BLaER1 treated with 17β-estradiol and CSF1 and Interleukin-3, amounts not matched to agents 10 nM and 100 nM (cell line): ENCODE results near the gene LONRF3.

Experiments used
- H3K27ac ChIP-seq, 11 experiments: shearing (Covaris generic); formaldehyde crosslinking; 2 replicates each; pipeline ENCODE4 v1.8.1; 2022
- H3K27me3 ChIP-seq, 11 experiments: shearing (Covaris generic); formaldehyde crosslinking; 2 replicates each; pipeline ENCODE4 v1.8.1; 2022
- H3K36me3 ChIP-seq, 11 experiments: shearing (Covaris generic); formaldehyde crosslinking; 2 replicates each; pipeline ENCODE4 v1.8.1; 2022
- H3K4me1 ChIP-seq, 10 experiments: shearing (Covaris generic); formaldehyde crosslinking; 2 replicates each; pipeline ENCODE4 v1.8.1; 2022
- H3K4me2 ChIP-seq, 11 experiments: shearing (Covaris generic); formaldehyde crosslinking; 2 replicates each; pipeline ENCODE4 v1.8.1; 2022
- H3K4me3 ChIP-seq, 10 experiments: shearing (Covaris generic); formaldehyde crosslinking; 2 replicates each; pipeline ENCODE4 v1.8.1; 2022
- H3K9ac ChIP-seq, 11 experiments: shearing (Covaris generic); formaldehyde crosslinking; 2 replicates each; pipeline ENCODE4 v1.8.1; 2022
- H3K9me3 ChIP-seq, 11 experiments: shearing (Covaris generic); formaldehyde crosslinking; replicated peaks in 1 of 11; 2 replicates each; pipeline ENCODE4 v1.8.1; 2022
- H4K20me1 ChIP-seq, 11 experiments: shearing (Covaris generic); formaldehyde crosslinking; 2 replicates each; pipeline ENCODE4 v1.8.1; 2022
- Cebpa-rat ChIP-seq, 11 experiments: shearing (Covaris generic); IDR thresholded peaks; 2 replicates each; pipeline ENCODE4 v1.8.1; 2022

LONRF3 gene

GRCh38 chrX:118974088-118974907, at the start of gene LONRF3:
Gene LONRF3 (plus strand): TSS chrX:118974618. CDS start chrX:118974781, 163 bp downstream.
- Histone ChIP-seq H3K4me2 (peak within 1 kb of the TSS; percentile 77 to 91 (median 86)), H3K36me3 (peaks cover 5 to 27% (median 21%) of the 10 kb centered on the region in 11 experiments; a peak in 21 of 22 replicates), H3K27me3 (peaks cover 0 to 18% (median 11%) of the 10 kb centered on the region in 11 experiments; a peak in 16 of 22 replicates), H3K4me3 (peak within 1 kb of the TSS; percentile 63 to 87 (median 79)), H3K9ac (peak within 1 kb of the TSS; percentile 87 to 95 (median 91)), H3K4me1 (peaks cover 26 to 44% (median 33%) of the 10 kb centered on the region in 10 experiments), H4K20me1 (peaks cover 26 to 38% (median 28%) of the 10 kb centered on the region in 11 experiments; a peak in 21 of 22 replicates), H3K27ac (peak within 1 kb of the TSS; percentile 65 to 97 (median 94)), H3K9me3 (peaks cover 10 to 32% (median 29%) of the 10 kb centered on the region in 11 experiments; a peak in 21 of 22 replicates)
- TF ChIP-seq Cebpa-rat (IDR thresholded peaks at IDR 0.05), result peak in 4 of 11 experiments; percentile 13 to 70 (median 60); a peak in 4 of 22 replicates

GRCh38 chrX:118928151-118928550, 46.3 kb upstream of the LONRF3 start:
- Histone ChIP-seq H3K27me3 (no peaks in the 10 kb centered on the region), H3K4me1 (peaks cover 0 to 12% (median 8%) of the 10 kb centered on the region in 10 experiments; a peak in 13 of 20 replicates), H3K4me2 (peak overlapping the region in 8 of 11 experiments; percentile 1 to 27 (median 16); a peak in 9 of 22 replicates), H3K27ac (no peak overlapping the region), H3K36me3 (no peaks in the 10 kb centered on the region), H3K9ac (no peak overlapping the region), H3K4me3 (no peak overlapping the region), H3K9me3 (peaks cover 0 to 9% (median 0%) of the 10 kb centered on the region in 11 experiments; a peak in 4 of 22 replicates), H4K20me1 (no peaks in the 10 kb centered on the region)
- no peak for TF ChIP-seq Cebpa-rat (IDR thresholded peaks at IDR 0.05)

- no peak overlapping the region for H3K4me3 ChIP-seq
- H3K27ac ChIP-seq, result no peak overlapping the region
- no peaks in the 10 kb centered on the region for H3K4me1 ChIP-seq
- H3K9me3 ChIP-seq, result peaks cover 0 to 9% (median 0%) of the 10 kb centered on the region in 11 experiments; a peak in 5 of 22 replicates
- no peak for TF ChIP-seq Cebpa-rat (IDR thresholded peaks at IDR 0.05)
- no peaks in the 10 kb centered on the region for H3K36me3 ChIP-seq
- H4K20me1 ChIP-seq, result no peaks in the 10 kb centered on the region
- no peaks in the 10 kb centered on the region for H3K27me3 ChIP-seq
- H3K9ac ChIP-seq, result no peak overlapping the region
- H3K4me2 ChIP-seq, result no peak overlapping the region
Observed at GRCh38 chrX:118935352-118935751, 39.1 kb upstream of the LONRF3 start.

GRCh38 chrX:118941147-118941546, 33.3 kb upstream of the LONRF3 start:
- no peak for TF ChIP-seq Cebpa-rat (IDR thresholded peaks at IDR 0.05)
- Histone ChIP-seq H3K9ac (no peak overlapping the region), H3K27me3 (no peaks in the 10 kb centered on the region), H3K9me3 (peaks cover 0 to 5% (median 0%) of the 10 kb centered on the region in 11 experiments; a peak in 2 of 22 replicates), H3K4me2 (no peak overlapping the region), H3K4me1 (no peaks in the 10 kb centered on the region), H4K20me1 (no peaks in the 10 kb centered on the region), H3K4me3 (no peak overlapping the region), H3K36me3 (no peaks in the 10 kb centered on the region), H3K27ac (no peak overlapping the region)

- no peak overlapping the region for H3K27ac ChIP-seq
- no peaks in the 10 kb centered on the region for H3K27me3 ChIP-seq
- H3K4me3 ChIP-seq, result no peak overlapping the region
- H3K9me3 ChIP-seq, result peaks cover 0 to 5% (median 0%) of the 10 kb centered on the region in 11 experiments; a peak in 1 of 22 replicates
- H4K20me1 ChIP-seq, result no peaks in the 10 kb centered on the region
- no peaks in the 10 kb centered on the region for H3K36me3 ChIP-seq
- no peak for TF ChIP-seq Cebpa-rat (IDR thresholded peaks at IDR 0.05)
- H3K4me2 ChIP-seq, result no peak overlapping the region
- peaks cover under 1 to 6% (median 2%) of the 10 kb centered on the region in 10 experiments; a peak in 10 of 20 replicates for H3K4me1 ChIP-seq
- H3K9ac ChIP-seq, result no peak overlapping the region
Observed at GRCh38 chrX:118943102-118943501, 31.3 kb upstream of the LONRF3 start.

GRCh38 chrX:118945921-118946320, 28.5 kb upstream of the LONRF3 start:
- H3K9me3 ChIP-seq, result peaks cover 0 to 5% (median 0%) of the 10 kb centered on the region in 11 experiments; a peak in 1 of 22 replicates
- no peak overlapping the region for H3K4me2 ChIP-seq
- TF ChIP-seq Cebpa-rat (IDR thresholded peaks at IDR 0.05), result no peak
- peaks cover 4 to 9% (median 6%) of the 10 kb centered on the region in 10 experiments; a peak in 10 of 20 replicates for H3K4me1 ChIP-seq
- H3K4me3 ChIP-seq, result no peak overlapping the region
- H3K36me3 ChIP-seq, result no peaks in the 10 kb centered on the region
- H4K20me1 ChIP-seq, result no peaks in the 10 kb centered on the region
- no peaks in the 10 kb centered on the region for H3K27me3 ChIP-seq
- no peak overlapping the region for H3K9ac ChIP-seq
- no peak overlapping the region for H3K27ac ChIP-seq

GRCh38 chrX:118948270-118948669, 26.1 kb upstream of the LONRF3 start:
- no peaks in the 10 kb centered on the region for H3K36me3 ChIP-seq
- H3K9me3 ChIP-seq, result peaks cover 0 to 3% (median 0%) of the 10 kb centered on the region in 11 experiments; a peak in 1 of 22 replicates
- TF ChIP-seq Cebpa-rat (IDR thresholded peaks at IDR 0.05), result no peak
- no peaks in the 10 kb centered on the region for H4K20me1 ChIP-seq
- H3K4me1 ChIP-seq, result peaks cover 4 to 9% (median 6%) of the 10 kb centered on the region in 10 experiments; a peak in 10 of 20 replicates
- H3K27ac ChIP-seq, result no peak overlapping the region
- no peak overlapping the region for H3K9ac ChIP-seq
- peak overlapping the region in 9 of 11 experiments; percentile 2 to 54 (median 38); a peak in 11 of 22 replicates for H3K4me2 ChIP-seq
- no peak overlapping the region for H3K4me3 ChIP-seq
- H3K27me3 ChIP-seq, result no peaks in the 10 kb centered on the region

- H3K4me1 ChIP-seq, result peaks cover 0 to 18% (median 14%) of the 10 kb centered on the region in 10 experiments; a peak in 16 of 20 replicates
- no peak overlapping the region for H3K4me3 ChIP-seq
- H3K27ac ChIP-seq, result no peak overlapping the region
- H3K36me3 ChIP-seq, result no peaks in the 10 kb centered on the region
- H3K9ac ChIP-seq, result no peak overlapping the region
- no peaks in the 10 kb centered on the region for H3K27me3 ChIP-seq
- H3K4me2 ChIP-seq, result no peak overlapping the region
- no peak for TF ChIP-seq Cebpa-rat (IDR thresholded peaks at IDR 0.05)
- H3K9me3 ChIP-seq, result no peaks in the 10 kb centered on the region
- H4K20me1 ChIP-seq, result no peaks in the 10 kb centered on the region
Observed at GRCh38 chrX:118961866-118962560, 12.4 kb upstream of the LONRF3 start.

- no peaks in the 10 kb centered on the region for H3K36me3 ChIP-seq
- no peaks in the 10 kb centered on the region for H3K27me3 ChIP-seq
- peak overlapping the region in 10 of 11 experiments; percentile 15 to 68 (median 46); a peak in 14 of 22 replicates for H3K4me2 ChIP-seq
- no peaks in the 10 kb centered on the region for H3K9me3 ChIP-seq
- H3K9ac ChIP-seq, result no peak overlapping the region
- no peak overlapping the region for H3K27ac ChIP-seq
- H3K4me1 ChIP-seq, result peaks cover 4 to 30% (median 20%) of the 10 kb centered on the region in 10 experiments; a peak in 18 of 20 replicates
- TF ChIP-seq Cebpa-rat (IDR thresholded peaks at IDR 0.05), result no peak
- no peak overlapping the region for H3K4me3 ChIP-seq
- no peaks in the 10 kb centered on the region for H4K20me1 ChIP-seq
Observed at GRCh38 chrX:118963159-118963558, 11.3 kb upstream of the LONRF3 start.
